Thyroid gland (tissue), 4 donors: ENCODE measurements around the gene IVD. TPM values are rescaled to one million over a fixed set of nuclear protein-coding genes. Genes with fewer than 3 reads are reported as not detected.

Source experiments
- DNase-seq, 2 donors: peaks; one replicate each; pipeline ENCODE4 v3.0.0-alpha.2; 2019
- H3K27ac ChIP-seq, 3 donors: fragments of 200-600 bp; sonication (generic); 1 replicate in 2 of 3; 2 replicates in 1 of 3; pipeline ENCODE4 v1.5.1; 2016 to 2019; ENCODE audit warnings: mild to moderate bottlenecking in 1 of 3, moderate library complexity in 1 of 3
- H3K27me3 ChIP-seq: fragments of 200-600 bp; sonication (generic); one replicate; pipeline ENCODE4 v1.5.1; 2019
- H3K36me3 ChIP-seq, 2 donors: fragments of 200-600 bp; sonication (generic); one replicate each; pipeline ENCODE4 v1.5.1; 2016 to 2019
- H3K4me1 ChIP-seq, 2 donors: fragments of 200-600 bp; sonication (generic); one replicate each; pipeline ENCODE4 v1.5.1; 2017 to 2019
- H3K4me3 ChIP-seq, 3 donors: fragments of 200-600 bp; sonication (generic); replicated peaks in 1 of 3; 1 replicate in 2 of 3; 2 replicates in 1 of 3; pipeline ENCODE4 v1.5.1; 2016; ENCODE audit warnings: mild to moderate bottlenecking in 1 of 3
- H3K9me3 ChIP-seq: fragments of 200-600 bp; sonication (generic); one replicate; pipeline ENCODE4 v1.5.1; 2017
- POLR2A ChIP-seq, 2 donors: fragments of 450-650 bp; IDR thresholded peaks; one replicate each; pipeline ENCODE4 v1.6.1; 2017; ENCODE audit warnings: antibody characterized with exemption in 2 of 2, mild to moderate bottlenecking in 2 of 2, moderate library complexity in 1 of 2
- WGBS, 2 donors: methylation state at CpG; one replicate each; pipeline ENCODE4 v1.1.5; 2017; 5-methylcytosine and 5-hydroxymethylcytosine counted together
- intact Hi-C: fragments of 100-400 bp; cut with DNase I; formaldehyde crosslinking; loops from one replicate; pipeline ENCODE4 v1.15.1; 2023
- total RNA-seq, 4 donors: library from RNA; depleted of rRNA; stranded (reverse); fragments of >200 nt; gene quantifications; one replicate each; pipeline ENCODE4 v1.2.3, GENCODE V29; 2016
- TF ChIP-seq, protein P1 (sequence below), 6 experiments: fragments of 200-600 bp in 3 of 6; fragments of 450-650 bp in 3 of 6; sonication (generic) in 3 of 6; IDR thresholded peaks; one replicate each; pipeline ENCODE4 v1.5.1; 2016 to 2019; ENCODE audit warnings: antibody characterized with exemption in 6 of 6, mild to moderate bottlenecking in 2 of 6, inconsistent platforms in 1 of 6, moderate library complexity in 1 of 6

IVD gene
- total RNA-seq, 4 donors from 2014 or later: 393 to 723 (median 539) TPM

DNA sequence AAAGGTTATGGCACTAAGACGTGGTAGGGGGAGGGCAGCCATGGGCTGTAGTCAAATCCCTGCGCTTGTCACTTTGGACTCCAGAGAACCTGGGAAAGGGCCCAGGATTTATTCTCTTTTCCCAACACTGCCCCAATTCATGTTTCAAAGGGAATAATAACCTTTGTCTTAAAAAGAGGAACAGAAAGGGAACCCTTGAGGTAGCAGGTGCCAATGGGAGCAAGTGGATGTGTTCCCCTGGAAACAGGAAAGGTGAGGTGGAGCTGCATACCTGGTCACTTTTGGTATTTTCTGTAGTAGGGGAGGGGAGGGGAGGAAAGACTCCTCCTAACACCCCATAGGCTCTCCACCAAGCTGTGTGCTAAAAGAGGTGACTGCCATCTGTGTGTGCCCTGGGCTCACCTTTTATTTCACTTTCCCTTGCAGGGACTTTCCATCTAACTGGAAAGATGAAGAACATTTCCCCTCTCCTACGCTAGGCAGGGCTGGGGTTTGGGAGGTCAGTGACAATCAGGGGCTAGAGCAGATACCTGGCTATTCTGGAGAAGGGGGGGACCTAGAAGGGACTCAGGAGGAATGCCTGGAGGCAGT is 59.1 kb downstream of the IVD start:
- Histone ChIP-seq H3K4me1 (no peaks in the 10 kb centered on the region), H3K9me3 (no peaks in the 10 kb centered on the region), H3K4me3 (no peak overlapping the region), H3K27ac (no peak overlapping the region), H3K36me3 (peaks cover 44% of the 10 kb centered on the region in 2 donors), H3K27me3 (no peaks in the 10 kb centered on the region)
- TF ChIP-seq POLR2A (IDR thresholded peaks at IDR 0.05): no peak
- TF ChIP-seq, protein P1, sequence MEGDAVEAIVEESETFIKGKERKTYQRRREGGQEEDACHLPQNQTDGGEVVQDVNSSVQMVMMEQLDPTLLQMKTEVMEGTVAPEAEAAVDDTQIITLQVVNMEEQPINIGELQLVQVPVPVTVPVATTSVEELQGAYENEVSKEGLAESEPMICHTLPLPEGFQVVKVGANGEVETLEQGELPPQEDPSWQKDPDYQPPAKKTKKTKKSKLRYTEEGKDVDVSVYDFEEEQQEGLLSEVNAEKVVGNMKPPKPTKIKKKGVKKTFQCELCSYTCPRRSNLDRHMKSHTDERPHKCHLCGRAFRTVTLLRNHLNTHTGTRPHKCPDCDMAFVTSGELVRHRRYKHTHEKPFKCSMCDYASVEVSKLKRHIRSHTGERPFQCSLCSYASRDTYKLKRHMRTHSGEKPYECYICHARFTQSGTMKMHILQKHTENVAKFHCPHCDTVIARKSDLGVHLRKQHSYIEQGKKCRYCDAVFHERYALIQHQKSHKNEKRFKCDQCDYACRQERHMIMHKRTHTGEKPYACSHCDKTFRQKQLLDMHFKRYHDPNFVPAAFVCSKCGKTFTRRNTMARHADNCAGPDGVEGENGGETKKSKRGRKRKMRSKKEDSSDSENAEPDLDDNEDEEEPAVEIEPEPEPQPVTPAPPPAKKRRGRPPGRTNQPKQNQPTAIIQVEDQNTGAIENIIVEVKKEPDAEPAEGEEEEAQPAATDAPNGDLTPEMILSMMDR (IDR thresholded peaks at IDR 0.05): no peak
- WGBS, 2 donors: 90 to 92% methylated on average over 3 of the region's 3 CpGs
- DNase-seq: no peak
- intact Hi-C loops: no loop called here

- intact Hi-C loops: no loop called here
- Histone ChIP-seq H3K4me3 (no peak overlapping the region), H3K36me3 (peaks cover 41 to 43% of the 10 kb centered on the region in 2 donors), H3K27ac (no peak overlapping the region), H3K9me3 (no peaks in the 10 kb centered on the region), H3K4me1 (peaks cover 5 to 9% of the 10 kb centered on the region in 2 donors), H3K27me3 (no peaks in the 10 kb centered on the region)
- no peak for DNase-seq
- no peak for TF ChIP-seq POLR2A (IDR thresholded peaks at IDR 0.05)
- TF ChIP-seq, protein P1 (IDR thresholded peaks at IDR 0.05): no peak
- 91 to 98% methylated on average over 5 to 10 of the region's 10 CpGs for WGBS, 2 donors
These were observed 60.3 kb downstream of the IVD start for GRCh38 chr15:40465939-40466338.

GRCh38 chr15:40466426-40467260 is 61.0 kb downstream of the IVD start:
- WGBS, 2 donors: 76 to 89% methylated on average over 4 to 7 of the region's 7 CpGs
- H3K27me3 ChIP-seq: no peaks in the 10 kb centered on the region
- no peak for TF ChIP-seq POLR2A (IDR thresholded peaks at IDR 0.05)
- TF ChIP-seq, protein P1 (IDR thresholded peaks at IDR 0.05): no peak
- peaks cover 8 to 11% of the 10 kb centered on the region in 2 donors for H3K4me1 ChIP-seq
- intact Hi-C loops: no loop called here
- H3K4me3 ChIP-seq: no peak overlapping the region
- H3K9me3 ChIP-seq: no peaks in the 10 kb centered on the region
- no peak overlapping the region for H3K27ac ChIP-seq
- no peak for DNase-seq
- H3K36me3 ChIP-seq: peaks cover 41 to 43% of the 10 kb centered on the region in 2 donors

- Histone ChIP-seq H3K27me3 (no peaks in the 10 kb centered on the region), H3K4me3 (no peak overlapping the region), H3K27ac (no peak overlapping the region), H3K9me3 (no peaks in the 10 kb centered on the region), H3K36me3 (peaks cover 36 to 38% of the 10 kb centered on the region in 2 donors), H3K4me1 (peaks cover 14 to 17% of the 10 kb centered on the region in 2 donors)
- TF ChIP-seq, protein P1 (IDR thresholded peaks at IDR 0.05): no peak
- TF ChIP-seq POLR2A (IDR thresholded peaks at IDR 0.05): no peak
- intact Hi-C loops: no loop called here
- DNase-seq: no peak
These were observed 61.6 kb downstream of the IVD start for GRCh38 chr15:40467261-40467615.

- DNase-seq: no peak
- TF ChIP-seq POLR2A (IDR thresholded peaks at IDR 0.05): no peak
- TF ChIP-seq, protein P1 (IDR thresholded peaks at IDR 0.05): no peak
- intact Hi-C loops: no loop called here
- Histone ChIP-seq H3K4me3 (no peak overlapping the region), H3K4me1 (peaks cover 17 to 21% of the 10 kb centered on the region in 2 donors), H3K27ac (no peak overlapping the region), H3K27me3 (no peaks in the 10 kb centered on the region), H3K36me3 (peaks cover 25 to 29% of the 10 kb centered on the region in 2 donors), H3K9me3 (no peaks in the 10 kb centered on the region)
- WGBS, 2 donors: 93 to 100% methylated on average over 3 of the region's 4 CpGs
These were observed 63.3 kb downstream of the IVD start for GRCh38 chr15:40468898-40469331.
